ENCODE data around the gene CYGB. TPM values are rescaled to one million over a fixed set of nuclear protein-coding genes. Genes with fewer than 3 reads are reported as not detected.
A peak's percentile ranks its signal among the peaks of the same experiment; 100 is the strongest.

The CYGB gene
- total RNA-seq, 1 donor from 2014 or later, result 0.46 TPM

DNA sequence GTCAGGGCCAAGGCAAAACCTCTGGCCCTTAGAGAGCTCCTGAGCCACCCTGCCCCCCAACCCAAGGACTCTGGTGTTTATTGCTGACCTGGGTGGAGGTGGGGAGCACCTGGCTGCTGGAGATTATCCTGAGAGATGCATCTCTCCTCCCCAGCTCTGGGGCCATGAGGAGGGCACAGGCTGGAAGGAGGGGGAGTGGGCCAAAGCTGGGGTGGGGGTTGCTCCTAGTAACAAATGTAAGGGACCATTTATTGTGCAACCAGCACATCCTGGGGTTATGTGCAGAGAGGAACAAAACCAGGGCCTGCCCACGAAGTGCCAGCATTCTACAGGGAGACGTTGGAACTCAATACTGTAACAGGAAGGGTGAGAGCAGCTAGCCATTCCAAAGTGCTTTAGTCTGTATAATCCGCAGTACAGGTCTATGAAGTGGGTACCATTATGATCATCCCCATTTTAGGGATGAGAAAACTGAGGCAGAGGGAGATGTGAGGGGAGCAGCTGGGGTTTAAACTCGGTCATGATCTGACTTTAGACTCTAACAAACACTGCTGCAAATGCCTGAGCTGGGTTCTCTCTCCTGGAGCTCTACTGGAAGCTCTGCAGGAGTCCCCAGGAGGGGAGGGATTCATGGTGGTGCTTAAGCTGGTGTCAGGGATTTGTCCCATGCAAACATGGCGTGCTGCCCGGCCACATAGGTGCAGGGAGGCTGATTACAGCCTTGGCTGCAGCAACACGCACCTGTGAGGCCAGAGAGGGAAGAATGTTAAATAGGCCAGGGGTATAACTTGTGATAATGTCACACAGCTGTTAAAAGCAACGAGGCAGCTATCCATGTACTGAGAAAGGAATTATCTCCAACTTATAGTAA is 34.9 kb downstream of the CYGB start:
- H3K36me3 Mint-ChIP-seq (ENCODE audit: insufficient read depth), result no peaks in the 10 kb centered on the region
- H3K4me3 Mint-ChIP-seq (ENCODE audit: low read depth), result no peak overlapping the region
- no peaks in the 10 kb centered on the region for H3K9me3 Mint-ChIP-seq (ENCODE audit: low read depth)
- no peak overlapping the region for H3K27ac Mint-ChIP-seq
- peaks cover 23% of the 10 kb centered on the region for H3K4me1 Mint-ChIP-seq (ENCODE audit: low read depth)
- H3K27me3 Mint-ChIP-seq, result peaks cover 30% of the 10 kb centered on the region
- TF ChIP-seq CTCF (IDR thresholded peaks at IDR 0.05; ENCODE audit: unreplicated experiment), result no peak
- no peak for DNase-seq (ENCODE audit: low spot score, unreplicated experiment)

DNA sequence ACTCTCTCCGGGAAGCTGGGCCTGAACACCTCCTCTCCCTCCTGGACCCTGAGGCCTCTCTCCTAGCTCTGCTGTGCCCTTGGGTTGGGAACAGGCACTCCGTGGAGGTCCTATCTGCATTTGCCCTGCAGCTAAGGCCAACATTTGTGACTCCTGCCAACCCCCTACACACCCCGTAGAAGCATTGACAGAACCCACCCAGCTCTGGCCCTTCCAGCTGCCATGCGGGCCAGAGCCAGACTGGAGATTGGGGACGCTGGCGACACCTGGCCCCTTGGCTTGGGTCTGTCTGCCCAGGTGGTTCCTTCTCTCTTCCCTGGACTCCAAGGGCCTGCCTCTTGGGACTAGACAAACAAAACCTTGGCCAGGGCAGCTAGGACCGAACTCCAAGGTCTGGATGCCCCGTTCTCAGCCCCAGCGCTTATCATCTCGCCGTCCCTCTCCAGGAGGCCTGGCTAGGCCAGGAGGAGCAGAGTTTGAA is 35.6 kb downstream of the CYGB start:
- no peak for DNase-seq (ENCODE audit: low spot score, unreplicated experiment)
- peaks cover 27% of the 10 kb centered on the region for H3K27me3 Mint-ChIP-seq
- H3K4me1 Mint-ChIP-seq (ENCODE audit: low read depth), result peaks cover 23% of the 10 kb centered on the region
- no peaks in the 10 kb centered on the region for H3K36me3 Mint-ChIP-seq (ENCODE audit: insufficient read depth)
- H3K4me3 Mint-ChIP-seq (ENCODE audit: low read depth), result peak overlapping the region; percentile 74
- H3K9me3 Mint-ChIP-seq (ENCODE audit: low read depth), result no peaks in the 10 kb centered on the region
- H3K27ac Mint-ChIP-seq, result no peak overlapping the region
- no peak for TF ChIP-seq CTCF (IDR thresholded peaks at IDR 0.05; ENCODE audit: unreplicated experiment)

GRCh38 chr17:76501018-76501826 is 36.3 kb downstream of the CYGB start, which contains the start of gene RHBDF2:
TSS of gene RHBDF2 (minus strand) at chr17:76501423. CDS start at chr17:76481524, 19,899 bp downstream.
- peak within 1 kb of the TSS; percentile 74 for H3K4me3 Mint-ChIP-seq (ENCODE audit: low read depth)
- H3K36me3 Mint-ChIP-seq (ENCODE audit: insufficient read depth), result no peaks in the 10 kb centered on the region
- no peaks in the 10 kb centered on the region for H3K9me3 Mint-ChIP-seq (ENCODE audit: low read depth)
- peaks cover 26% of the 10 kb centered on the region for H3K27me3 Mint-ChIP-seq
- peak; percentile 89 for DNase-seq (ENCODE audit: low spot score, unreplicated experiment)
- H3K4me1 Mint-ChIP-seq (ENCODE audit: low read depth), result peaks cover 23% of the 10 kb centered on the region
- peak within 1 kb of the TSS; percentile 2 for H3K27ac Mint-ChIP-seq
- no peak for TF ChIP-seq CTCF (IDR thresholded peaks at IDR 0.05; ENCODE audit: unreplicated experiment)

- DNase-seq (ENCODE audit: low spot score, unreplicated experiment), result no peak
- H3K36me3 Mint-ChIP-seq (ENCODE audit: insufficient read depth), result no peaks in the 10 kb centered on the region
- H3K4me1 Mint-ChIP-seq (ENCODE audit: low read depth), result peaks cover 23% of the 10 kb centered on the region
- H3K4me3 Mint-ChIP-seq (ENCODE audit: low read depth), result peak overlapping the region; percentile 73
- H3K27me3 Mint-ChIP-seq, result peaks cover 26% of the 10 kb centered on the region
- no peaks in the 10 kb centered on the region for H3K9me3 Mint-ChIP-seq (ENCODE audit: low read depth)
- no peak for TF ChIP-seq CTCF (IDR thresholded peaks at IDR 0.05; ENCODE audit: unreplicated experiment)
- H3K27ac Mint-ChIP-seq, result no peak overlapping the region
Observed at GRCh38 chr17:76500747-76501017, 36.8 kb downstream of the CYGB start.

GRCh38 chr17:76500074-76500746 is 37.3 kb downstream of the CYGB start:
- TF ChIP-seq CTCF (IDR thresholded peaks at IDR 0.05; ENCODE audit: unreplicated experiment), result no peak
- Mint-ChIP-seq H3K9me3 (ENCODE audit: low read depth) (no peaks in the 10 kb centered on the region), H3K27me3 (peaks cover 26% of the 10 kb centered on the region), H3K4me1 (ENCODE audit: low read depth) (peaks cover 23% of the 10 kb centered on the region), H3K36me3 (ENCODE audit: insufficient read depth) (no peaks in the 10 kb centered on the region), H3K27ac (peak overlapping the region; percentile 2), H3K4me3 (ENCODE audit: low read depth) (peak overlapping the region; percentile 73)
- no peak for DNase-seq (ENCODE audit: low spot score, unreplicated experiment)

Data from progenitor cell of endocrine pancreas (in vitro differentiated cells).